Measurements from ENCODE around the gene ARL2.
"Not testable (repeated sequence)": the region's sequence is repeated elsewhere in the genome, so short reads cannot be mapped to it uniquely, and the experiment has no call there.

Gene ARL2

GRCh38 chr11:64999478-64999877 is 14.5 kb upstream of the ARL2 start:
- DNase-seq: no peak
- Histone ChIP-seq H3K27me3 (replicated peaks; ENCODE audit: insufficient read depth, low read length) (no peaks in the 10 kb centered on the region), H3K9ac (ENCODE audit: low read length) (no peak overlapping the region), H2AFZ (ENCODE audit: low read length) (no peak overlapping the region), H3F3A (ENCODE audit: insufficient read depth, low read length) (no peaks in the 10 kb centered on the region), H3K4me1 (ENCODE audit: low read length) (peaks cover 8% of the 10 kb centered on the region), H3K9me2 (replicated peaks; ENCODE audit: insufficient read depth, low read length) (no peaks in the 10 kb centered on the region), H3K79me2 (ENCODE audit: low read length) (no peaks in the 10 kb centered on the region), H3K4me2 (ENCODE audit: low read depth, low read length) (no peak overlapping the region), H3K36me3 (replicated peaks; ENCODE audit: insufficient read depth, low read length) (no peaks in the 10 kb centered on the region), H3K9me3 (replicated peaks; ENCODE audit: insufficient read depth, low read length) (no peaks in the 10 kb centered on the region), H4K20me1 (ENCODE audit: insufficient read depth, low read length) (no peaks in the 10 kb centered on the region), H3K4me3 (ENCODE audit: low read length) (no peak overlapping the region), H3K27ac (ENCODE audit: low read length) (no peak overlapping the region)
- TF ChIP-seq CTCF (IDR thresholded peaks at IDR 0.05; ENCODE audit: low read length) (no peak), EZH2phosphoT487 (IDR thresholded peaks at IDR 0.05; ENCODE audit: low read length) (no peak), EZH2 (optimal IDR thresholded peaks at IDR 0.05; ENCODE audit: low read depth, low read length) (no peak)

- H3F3A ChIP-seq (ENCODE audit: insufficient read depth, low read length): no peaks in the 10 kb centered on the region
- no peaks in the 10 kb centered on the region for H3K79me2 ChIP-seq (ENCODE audit: low read length)
- no peak for TF ChIP-seq CTCF (IDR thresholded peaks at IDR 0.05; ENCODE audit: low read length)
- H3K27ac ChIP-seq (ENCODE audit: low read length): no peak overlapping the region
- H3K4me2 ChIP-seq (ENCODE audit: low read depth, low read length): no peak overlapping the region
- no peak overlapping the region for H3K9ac ChIP-seq (ENCODE audit: low read length)
- no peaks in the 10 kb centered on the region for H3K4me1 ChIP-seq (ENCODE audit: low read length)
- H3K9me2 ChIP-seq (replicated peaks; ENCODE audit: insufficient read depth, low read length): no peaks in the 10 kb centered on the region
- H3K9me3 ChIP-seq (replicated peaks; ENCODE audit: insufficient read depth, low read length): no peaks in the 10 kb centered on the region
- no peaks in the 10 kb centered on the region for H4K20me1 ChIP-seq (ENCODE audit: insufficient read depth, low read length)
- no peaks in the 10 kb centered on the region for H3K36me3 ChIP-seq (replicated peaks; ENCODE audit: insufficient read depth, low read length)
- no peak overlapping the region for H2AFZ ChIP-seq (ENCODE audit: low read length)
- DNase-seq: no peak
- H3K4me3 ChIP-seq (ENCODE audit: low read length): no peak overlapping the region
- H3K27me3 ChIP-seq (replicated peaks; ENCODE audit: insufficient read depth, low read length): no peaks in the 10 kb centered on the region
Measured at GRCh38 chr11:65002706-65003105, 11.3 kb upstream of the ARL2 start.

- Histone ChIP-seq H3K9me2 (replicated peaks; ENCODE audit: insufficient read depth, low read length) (no peaks in the 10 kb centered on the region), H3K36me3 (replicated peaks; ENCODE audit: insufficient read depth, low read length) (no peaks in the 10 kb centered on the region), H3K9ac (ENCODE audit: low read length) (no peak overlapping the region), H3K79me2 (ENCODE audit: low read length) (no peaks in the 10 kb centered on the region), H3K4me2 (ENCODE audit: low read depth, low read length) (no peak overlapping the region), H4K20me1 (ENCODE audit: insufficient read depth, low read length) (no peaks in the 10 kb centered on the region), H3K9me3 (replicated peaks; ENCODE audit: insufficient read depth, low read length) (no peaks in the 10 kb centered on the region), H3K4me1 (ENCODE audit: low read length) (no peaks in the 10 kb centered on the region), H3K27ac (ENCODE audit: low read length) (no peak overlapping the region), H3F3A (ENCODE audit: insufficient read depth, low read length) (no peaks in the 10 kb centered on the region), H2AFZ (ENCODE audit: low read length) (no peak overlapping the region), H3K27me3 (replicated peaks; ENCODE audit: insufficient read depth, low read length) (no peaks in the 10 kb centered on the region), H3K4me3 (ENCODE audit: low read length) (no peak overlapping the region)
- DNase-seq: no peak
- TF ChIP-seq EZH2 (optimal IDR thresholded peaks at IDR 0.05; ENCODE audit: low read depth, low read length): no peak
- TF ChIP-seq EZH2phosphoT487 (IDR thresholded peaks at IDR 0.05; ENCODE audit: low read length): no peak
- TF ChIP-seq CTCF (IDR thresholded peaks at IDR 0.05; ENCODE audit: low read length): no peak
Measured at GRCh38 chr11:65003282-65003681, 10.7 kb upstream of the ARL2 start.

GRCh38 chr11:65003968-65004367 is 10.0 kb upstream of the ARL2 start:
- H3K4me1 ChIP-seq (ENCODE audit: low read length); H3K9ac ChIP-seq (ENCODE audit: low read length); H3K79me2 ChIP-seq (ENCODE audit: low read length); H3K9me2 ChIP-seq (replicated peaks; ENCODE audit: insufficient read depth, low read length); H3K27ac ChIP-seq (ENCODE audit: low read length); H3K9me3 ChIP-seq (replicated peaks; ENCODE audit: insufficient read depth, low read length); H3K27me3 ChIP-seq (replicated peaks; ENCODE audit: insufficient read depth, low read length); H4K20me1 ChIP-seq (ENCODE audit: insufficient read depth, low read length); DNase-seq; H3K4me3 ChIP-seq (ENCODE audit: low read length); H3K4me2 ChIP-seq (ENCODE audit: low read depth, low read length); H3F3A ChIP-seq (ENCODE audit: insufficient read depth, low read length); H3K36me3 ChIP-seq (replicated peaks; ENCODE audit: insufficient read depth, low read length); H2AFZ ChIP-seq (ENCODE audit: low read length): not testable (repeated sequence)
